Measurements from ENCODE around the gene PHOSPHO2. TPM values are rescaled to one million over a fixed set of nuclear protein-coding genes. Genes with fewer than 3 reads are reported as not detected.

PHOSPHO2 gene
- total and polyA plus RNA-seq, 2 donors (not counting 3 experiments of a cell fraction or from before 2014, with no cell fraction given) = 0.69 to 2.7 TPM

DNA sequence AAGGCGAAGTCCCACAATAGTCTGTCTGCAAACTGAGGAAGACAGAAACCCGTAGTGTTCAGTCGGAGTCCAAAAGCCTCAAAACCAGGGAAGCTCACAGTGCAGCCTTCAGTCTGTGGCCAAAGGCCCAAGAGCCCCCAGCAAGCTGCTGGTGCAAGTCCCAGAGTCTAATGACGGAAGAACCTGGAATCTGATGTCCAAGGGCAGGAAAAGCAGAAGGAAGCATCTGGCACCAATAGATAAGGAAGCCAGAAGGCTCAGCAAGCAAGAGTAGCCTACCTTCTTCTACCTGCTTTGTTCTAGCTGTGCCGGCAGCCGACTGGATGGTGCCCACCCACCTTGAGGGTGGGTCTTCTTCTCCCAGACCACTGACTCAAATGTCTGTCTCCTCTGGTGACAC, 21.9 kb upstream of the PHOSPHO2 start:
- BruUV-seq (replicated peaks) = no TSS peak
- POLR2A ChIA-PET = no interaction called here
- intact Hi-C loops (cut with micrococcal nuclease) = no loop called here
- Histone ChIP-seq H3K79me2 (ENCODE audit: control insufficient read depth, insufficient read depth, low read length) (no peaks in the 10 kb centered on the region), H2AFZ (ENCODE audit: low read depth, low read length) (no peak overlapping the region), H3K4me2 (ENCODE audit: insufficient read depth, low read length) (no peak overlapping the region), H3K36me3 (ENCODE audit: control insufficient read depth in 2 of 2, extremely low read depth in 1 of 2, insufficient read depth in 2 of 2, low read length in 2 of 2) (no peaks in the 10 kb centered on the region), H3K27me3 (ENCODE audit: control insufficient read depth in 2 of 2, insufficient read depth in 2 of 2, low read length in 2 of 2) (peaks cover 1 to 3% of the 10 kb centered on the region in 2 experiments), H3K4me1 (ENCODE audit: control insufficient read depth, extremely low read depth, insufficient read depth, low read length) (no peaks in the 10 kb centered on the region), H4K20me1 (replicated peaks; ENCODE audit: control insufficient read depth, extremely low read depth, insufficient read depth, low read length) (no peaks in the 10 kb centered on the region), H3K4me3 (replicated peaks in 1 of 3; ENCODE audit: insufficient read depth in 1 of 3, low read depth in 1 of 3, low read length in 3 of 3) (no peak overlapping the region), H3K9me3 (replicated peaks; ENCODE audit: control insufficient read depth, insufficient read depth, low read length) (no peaks in the 10 kb centered on the region), H3K27ac (ENCODE audit: insufficient read depth, low read depth, low read length) (no peak overlapping the region), H3K9ac (replicated peaks; ENCODE audit: extremely low read depth, insufficient read depth, low read length) (no peak overlapping the region), H3K9me1 (replicated peaks; ENCODE audit: control insufficient read depth, extremely low read depth, insufficient read depth, low read length) (no peaks in the 10 kb centered on the region)
- dilution Hi-C loops (cut with MboI; ENCODE audit: extremely low pct_ligation_motif_present, low sequenced_read_pairs) = no loop called here
- no peak for TF ChIP-seq FOS (IDR thresholded peaks at IDR 0.05; ENCODE audit: borderline replicate concordance, insufficient read depth, low read length)
- TF ChIP-seq EZH2 (IDR thresholded peaks at IDR 0.05; ENCODE audit: borderline replicate concordance, low read depth, low read length, severe bottlenecking) = no peak
- no peak for TF ChIP-seq GATA2 (IDR thresholded peaks at IDR 0.05; ENCODE audit: insufficient read depth, insufficient read length, low read depth, low read length)
- TF ChIP-seq POLR2A (IDR thresholded peaks at IDR 0.05; ENCODE audit: low read depth, low read length) = no peak
- no peak for TF ChIP-seq POLR2AphosphoS5 (IDR thresholded peaks at IDR 0.05; ENCODE audit: insufficient read depth, low read depth, low read length)
- DNase-seq (ENCODE audit: low read depth, low spot score) = no peak
- no peak for FAIRE-seq
- CTCF ChIA-PET = interaction anchor here (1.3 kb wide), 1 partner anchor 8 kb away, joined by 3 read pairs; no protein-coding TSS in a partner anchor

DNA sequence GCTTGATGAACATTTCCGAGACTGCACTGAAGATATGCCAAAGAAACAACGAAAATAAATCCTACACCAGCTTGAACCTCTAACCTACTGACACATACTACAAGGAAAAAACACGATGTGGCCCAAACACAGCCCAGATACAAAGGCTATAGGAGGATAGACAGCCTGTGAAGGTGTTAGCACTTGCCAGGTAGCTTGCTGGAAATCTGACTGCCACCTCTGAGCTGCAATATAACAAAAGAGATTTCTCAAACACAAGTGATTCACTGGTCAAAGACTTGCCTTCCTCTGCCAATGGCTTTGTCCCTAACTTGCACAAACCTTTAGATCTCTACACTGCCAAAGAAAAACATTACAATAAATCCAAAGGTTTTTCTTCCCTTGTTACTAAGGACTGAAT, 21.2 kb upstream of the PHOSPHO2 start:
- POLR2A ChIA-PET = no interaction called here
- H3K27ac ChIP-seq (ENCODE audit: insufficient read depth, low read depth, low read length) = no peak overlapping the region
- DNase-seq (ENCODE audit: low read depth, low spot score) = no peak
- CTCF ChIA-PET = interaction anchor here (1.3 kb wide), 1 partner anchor 9 kb away, joined by 3 read pairs; no protein-coding TSS in a partner anchor
- no TSS peak for BruUV-seq (replicated peaks)
- intact Hi-C loops (cut with micrococcal nuclease) (no loop called here), dilution Hi-C loops (cut with MboI; ENCODE audit: extremely low pct_ligation_motif_present, low sequenced_read_pairs) (no loop called here)
- H3K79me2 ChIP-seq (ENCODE audit: control insufficient read depth, insufficient read depth, low read length) = no peaks in the 10 kb centered on the region
- peaks cover under 1 to 1% of the 10 kb centered on the region in 2 experiments for H3K27me3 ChIP-seq (ENCODE audit: control insufficient read depth in 2 of 2, insufficient read depth in 2 of 2, low read length in 2 of 2)
- no peak overlapping the region for H3K9ac ChIP-seq (replicated peaks; ENCODE audit: extremely low read depth, insufficient read depth, low read length)
- no peak overlapping the region for H3K4me3 ChIP-seq (replicated peaks in 1 of 3; ENCODE audit: insufficient read depth in 1 of 3, low read depth in 1 of 3, low read length in 3 of 3)
- no peak for FAIRE-seq
- no peaks in the 10 kb centered on the region for H3K9me1 ChIP-seq (replicated peaks; ENCODE audit: control insufficient read depth, extremely low read depth, insufficient read depth, low read length)
- no peaks in the 10 kb centered on the region for H3K9me3 ChIP-seq (replicated peaks; ENCODE audit: control insufficient read depth, insufficient read depth, low read length)
- no peak overlapping the region for H3K4me2 ChIP-seq (ENCODE audit: insufficient read depth, low read length)
- H2AFZ ChIP-seq (ENCODE audit: low read depth, low read length) = no peak overlapping the region
- no peaks in the 10 kb centered on the region for H4K20me1 ChIP-seq (replicated peaks; ENCODE audit: control insufficient read depth, extremely low read depth, insufficient read depth, low read length)
- no peaks in the 10 kb centered on the region for H3K36me3 ChIP-seq (ENCODE audit: control insufficient read depth in 2 of 2, extremely low read depth in 1 of 2, insufficient read depth in 2 of 2, low read length in 2 of 2)
- TF ChIP-seq JUN (IDR thresholded peaks at IDR 0.05; ENCODE audit: borderline replicate concordance, insufficient read depth, insufficient read length, low read depth) (no peak), FOS (IDR thresholded peaks at IDR 0.05; ENCODE audit: borderline replicate concordance, insufficient read depth, low read length) (no peak), EZH2 (IDR thresholded peaks at IDR 0.05; ENCODE audit: borderline replicate concordance, low read depth, low read length, severe bottlenecking) (no peak), GATA2 (IDR thresholded peaks at IDR 0.05; ENCODE audit: insufficient read depth, insufficient read length, low read depth, low read length) (no peak), POLR2AphosphoS5 (IDR thresholded peaks at IDR 0.05; ENCODE audit: insufficient read depth, low read depth, low read length) (no peak), MYC (IDR thresholded peaks at IDR 0.05; ENCODE audit: low read depth, low read length) (no peak), POLR2A (IDR thresholded peaks at IDR 0.05; ENCODE audit: low read depth, low read length) (no peak)
- TF ChIP-seq, protein P1, sequence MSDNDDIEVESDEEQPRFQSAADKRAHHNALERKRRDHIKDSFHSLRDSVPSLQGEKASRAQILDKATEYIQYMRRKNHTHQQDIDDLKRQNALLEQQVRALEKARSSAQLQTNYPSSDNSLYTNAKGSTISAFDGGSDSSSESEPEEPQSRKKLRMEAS (IDR thresholded peaks at IDR 0.05; ENCODE audit: insufficient read depth, insufficient read length) = no peak
- TF ChIP-seq, protein P2, sequence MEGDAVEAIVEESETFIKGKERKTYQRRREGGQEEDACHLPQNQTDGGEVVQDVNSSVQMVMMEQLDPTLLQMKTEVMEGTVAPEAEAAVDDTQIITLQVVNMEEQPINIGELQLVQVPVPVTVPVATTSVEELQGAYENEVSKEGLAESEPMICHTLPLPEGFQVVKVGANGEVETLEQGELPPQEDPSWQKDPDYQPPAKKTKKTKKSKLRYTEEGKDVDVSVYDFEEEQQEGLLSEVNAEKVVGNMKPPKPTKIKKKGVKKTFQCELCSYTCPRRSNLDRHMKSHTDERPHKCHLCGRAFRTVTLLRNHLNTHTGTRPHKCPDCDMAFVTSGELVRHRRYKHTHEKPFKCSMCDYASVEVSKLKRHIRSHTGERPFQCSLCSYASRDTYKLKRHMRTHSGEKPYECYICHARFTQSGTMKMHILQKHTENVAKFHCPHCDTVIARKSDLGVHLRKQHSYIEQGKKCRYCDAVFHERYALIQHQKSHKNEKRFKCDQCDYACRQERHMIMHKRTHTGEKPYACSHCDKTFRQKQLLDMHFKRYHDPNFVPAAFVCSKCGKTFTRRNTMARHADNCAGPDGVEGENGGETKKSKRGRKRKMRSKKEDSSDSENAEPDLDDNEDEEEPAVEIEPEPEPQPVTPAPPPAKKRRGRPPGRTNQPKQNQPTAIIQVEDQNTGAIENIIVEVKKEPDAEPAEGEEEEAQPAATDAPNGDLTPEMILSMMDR (IDR thresholded peaks at IDR 0.05; ENCODE audit: extremely low read depth in 1 of 2, insufficient read depth in 1 of 2, low read depth in 1 of 2, low read length in 2 of 2) = no peak
- H3K4me1 ChIP-seq (ENCODE audit: control insufficient read depth, extremely low read depth, insufficient read depth, low read length) = no peaks in the 10 kb centered on the region
